Effector memory CD4-positive, alpha-beta T cell (primary cell): Measurements from ENCODE around the gene CPS1.

ENCODE experiments used
- DNase-seq, 3 donors: peaks; one replicate each; pipeline ENCODE4 v3.0.0-alpha.2; 2020
- H3K27ac ChIP-seq: 2 replicates; pipeline ENCODE4 v1.7.0; 2013; ENCODE audit warnings: mild to moderate bottlenecking, low read length, moderate library complexity; ENCODE audit not compliant: insufficient read depth, poor library complexity, severe bottlenecking
- H3K27me3 ChIP-seq: replicated peaks from 2 replicates; pipeline ENCODE4 v1.7.0; 2013; ENCODE audit warnings: mild to moderate bottlenecking, low read length; ENCODE audit not compliant: insufficient read depth, control insufficient read depth, poor library complexity, severe bottlenecking
- H3K36me3 ChIP-seq: 2 replicates; pipeline ENCODE4 v1.7.0; 2013; ENCODE audit warnings: mild to moderate bottlenecking, low read length, moderate library complexity; ENCODE audit not compliant: control insufficient read depth, insufficient read depth
- H3K4me1 ChIP-seq: 2 replicates; pipeline ENCODE4 v1.7.0; 2013; ENCODE audit warnings: low read length, mild to moderate bottlenecking; ENCODE audit not compliant: control insufficient read depth, insufficient read depth, poor library complexity, severe bottlenecking
- H3K4me3 ChIP-seq: 2 replicates; pipeline ENCODE4 v1.7.0; 2013; ENCODE audit warnings: low read length, low read depth, mild to moderate bottlenecking; ENCODE audit not compliant: insufficient read depth, poor library complexity, severe bottlenecking
- H3K9me3 ChIP-seq: 2 replicates; pipeline ENCODE4 v1.7.0; 2013; ENCODE audit warnings: mild to moderate bottlenecking, low read length, moderate library complexity; ENCODE audit not compliant: control insufficient read depth

The CPS1 gene

GRCh38 chr2:210593166-210593565 is 36.8 kb downstream of the CPS1 start:
- DNase-seq, result no peak
- Histone ChIP-seq H3K4me1 (no peaks in the 10 kb centered on the region), H3K9me3 (no peaks in the 10 kb centered on the region), H3K36me3 (no peaks in the 10 kb centered on the region), H3K27ac (no peak overlapping the region), H3K4me3 (no peak overlapping the region), H3K27me3 (no peaks in the 10 kb centered on the region)

GRCh38 chr2:210598219-210598618 is 41.8 kb downstream of the CPS1 start:
- Histone ChIP-seq H3K4me3 (no peak overlapping the region), H3K27ac (no peak overlapping the region), H3K36me3 (no peaks in the 10 kb centered on the region), H3K27me3 (no peaks in the 10 kb centered on the region), H3K4me1 (no peaks in the 10 kb centered on the region), H3K9me3 (no peaks in the 10 kb centered on the region)
- no peak for DNase-seq

GRCh38 chr2:210599476-210599875 is 43.1 kb downstream of the CPS1 start:
- no peak overlapping the region for H3K27ac ChIP-seq
- H3K4me3 ChIP-seq, result no peak overlapping the region
- DNase-seq, result no peak
- no peaks in the 10 kb centered on the region for H3K4me1 ChIP-seq
- no peaks in the 10 kb centered on the region for H3K36me3 ChIP-seq
- no peaks in the 10 kb centered on the region for H3K9me3 ChIP-seq
- no peaks in the 10 kb centered on the region for H3K27me3 ChIP-seq

- Histone ChIP-seq H3K36me3 (no peaks in the 10 kb centered on the region), H3K27me3 (no peaks in the 10 kb centered on the region), H3K9me3 (no peaks in the 10 kb centered on the region), H3K4me1 (no peaks in the 10 kb centered on the region), H3K27ac (no peak overlapping the region), H3K4me3 (no peak overlapping the region)
- no peak for DNase-seq
These were observed 48.3 kb downstream of the CPS1 start for GRCh38 chr2:210604666-210605065.

- DNase-seq, result no peak
- Histone ChIP-seq H3K27ac (no peak overlapping the region), H3K36me3 (no peaks in the 10 kb centered on the region), H3K27me3 (no peaks in the 10 kb centered on the region), H3K9me3 (no peaks in the 10 kb centered on the region), H3K4me1 (no peaks in the 10 kb centered on the region), H3K4me3 (no peak overlapping the region)
These were observed 49.6 kb downstream of the CPS1 start for GRCh38 chr2:210606001-210606400.

- no peak for DNase-seq
These were observed 55.1 kb downstream of the CPS1 start for GRCh38 chr2:210611466-210611865.

GRCh38 chr2:210616074-210616473 is 59.7 kb downstream of the CPS1 start:
- no peaks in the 10 kb centered on the region for H3K4me1 ChIP-seq
- H3K9me3 ChIP-seq, result no peaks in the 10 kb centered on the region
- no peak overlapping the region for H3K4me3 ChIP-seq
- H3K27me3 ChIP-seq, result no peaks in the 10 kb centered on the region
- H3K36me3 ChIP-seq, result no peaks in the 10 kb centered on the region
- no peak overlapping the region for H3K27ac ChIP-seq
- DNase-seq, result no peak

More at GRCh38 chr2:210611466-210611865, 55.1 kb downstream of the CPS1 start:
- H3K9me3 ChIP-seq, result no peaks in the 10 kb centered on the region
- H3K4me1 ChIP-seq, result no peaks in the 10 kb centered on the region
- H3K36me3 ChIP-seq, result no peaks in the 10 kb centered on the region
- H3K27me3 ChIP-seq, result no peaks in the 10 kb centered on the region
- no peak overlapping the region for H3K4me3 ChIP-seq
- no peak overlapping the region for H3K27ac ChIP-seq

GRCh38 chr2:210617318-210617717 is 60.9 kb downstream of the CPS1 start:
- Histone ChIP-seq H3K4me3 (no peak overlapping the region), H3K27me3 (no peaks in the 10 kb centered on the region), H3K4me1 (no peaks in the 10 kb centered on the region), H3K9me3 (no peaks in the 10 kb centered on the region), H3K27ac (no peak overlapping the region), H3K36me3 (no peaks in the 10 kb centered on the region)
- DNase-seq, result no peak

- Histone ChIP-seq H3K36me3 (no peaks in the 10 kb centered on the region), H3K4me1 (no peaks in the 10 kb centered on the region), H3K9me3 (no peaks in the 10 kb centered on the region), H3K4me3 (no peak overlapping the region), H3K27me3 (no peaks in the 10 kb centered on the region), H3K27ac (no peak overlapping the region)
- DNase-seq, result no peak
These were observed 61.4 kb downstream of the CPS1 start for GRCh38 chr2:210617732-210618330.

- Histone ChIP-seq H3K36me3 (no peaks in the 10 kb centered on the region), H3K27ac (no peak overlapping the region), H3K4me3 (no peak overlapping the region), H3K9me3 (no peaks in the 10 kb centered on the region), H3K4me1 (no peaks in the 10 kb centered on the region), H3K27me3 (no peaks in the 10 kb centered on the region)
- no peak for DNase-seq
These were observed 64.1 kb downstream of the CPS1 start for GRCh38 chr2:210620456-210620855.
